GM23338 (cell line): Measurements from ENCODE around the gene GMPPB. TPM values are rescaled to one million over a fixed set of nuclear protein-coding genes. Genes with fewer than 3 reads are reported as not detected.
A peak's percentile ranks its signal among the peaks of the same experiment; 100 is the strongest.

Experiments used
- ATAC-seq: fragments of 200-7000 bp; cut with Tn5 transposase; 3 replicates; pipeline ENCODE4 v1.9.1; 2020
- DNase-seq: peaks from one replicate; pipeline ENCODE4 v3.0.0-alpha.2; 2015; ENCODE audit warnings: low spot score
- H2AFZ ChIP-seq: fragments of 200-600 bp; sonication (generic); 2 replicates; pipeline ENCODE4 v1.8.0; 2016; ENCODE audit warnings: antibody characterized with exemption, mild to moderate bottlenecking, moderate library complexity
- H3F3A ChIP-seq: fragments of 200-600 bp; sonication (generic); replicated peaks from 2 replicates; pipeline ENCODE4 v1.8.0; 2017; ENCODE audit warnings: antibody characterized with exemption, mixed run types, low read depth
- H3K27ac ChIP-seq: fragments of 200-600 bp; sonication (generic); 2 replicates; pipeline ENCODE4 v1.6.1; 2016; ENCODE audit warnings: low read depth
- H3K27me3 ChIP-seq: fragments of 200-600 bp; sonication (generic); 2 replicates; pipeline ENCODE4 v1.8.0; 2016; ENCODE audit warnings: mild to moderate bottlenecking, mixed run types, moderate library complexity; ENCODE audit not compliant: insufficient read depth
- H3K36me3 ChIP-seq: fragments of 200-600 bp; sonication (generic); 2 replicates; pipeline ENCODE4 v1.8.0; 2016; ENCODE audit warnings: mild to moderate bottlenecking; ENCODE audit not compliant: insufficient read depth
- H3K4me1 ChIP-seq: fragments of 200-600 bp; sonication (generic); 2 replicates; pipeline ENCODE4 v1.8.0; 2016; ENCODE audit warnings: mild to moderate bottlenecking, moderate library complexity; ENCODE audit not compliant: insufficient read depth
- H3K4me2 ChIP-seq: fragments of 200-600 bp; sonication (generic); 2 replicates; pipeline ENCODE4 v1.7.1; 2017; ENCODE audit warnings: mixed run types
- H3K4me3 ChIP-seq: fragments of 200-600 bp; sonication (generic); 2 replicates; pipeline ENCODE4 v1.6.1; 2016; ENCODE audit warnings: mixed run types
- H3K79me2 ChIP-seq: fragments of 200-600 bp; sonication (generic); replicated peaks from 2 replicates; pipeline ENCODE4 v1.8.0; 2017; ENCODE audit warnings: mild to moderate bottlenecking; ENCODE audit not compliant: insufficient read depth
- H3K9me2 ChIP-seq: fragments of 200-600 bp; sonication (generic); 2 replicates; pipeline ENCODE4 v1.8.0; 2017; ENCODE audit not compliant: insufficient read depth
- H4K20me1 ChIP-seq: fragments of 200-600 bp; sonication (generic); replicated peaks from 2 replicates; pipeline ENCODE4 v1.8.0; 2017; ENCODE audit warnings: mild to moderate bottlenecking; ENCODE audit not compliant: insufficient read depth
- H3K27ac Mint-ChIP-seq: 2 replicates; pipeline ENCODE4 v1.8.0; 2020; ENCODE audit warnings: inconsistent platforms, mild to moderate bottlenecking, moderate library complexity, mixed read lengths
- H3K27me3 Mint-ChIP-seq: 3 replicates; pipeline ENCODE4 v1.8.0; 2022; ENCODE audit warnings: low read depth, mild to moderate bottlenecking, moderate library complexity, mixed read lengths, inconsistent platforms; ENCODE audit not compliant: insufficient read depth, poor library complexity
- H3K36me3 Mint-ChIP-seq: 3 replicates; pipeline ENCODE4 v1.8.0; 2021; ENCODE audit warnings: low read depth, mild to moderate bottlenecking, inconsistent platforms, moderate library complexity, mixed read lengths
- H3K4me1 Mint-ChIP-seq: 3 replicates; pipeline ENCODE4 v1.8.0; 2020; ENCODE audit warnings: mild to moderate bottlenecking, inconsistent platforms, mixed read lengths
- H3K4me3 Mint-ChIP-seq: 3 replicates; pipeline ENCODE4 v1.8.0; 2021; ENCODE audit warnings: moderate library complexity, mild to moderate bottlenecking, inconsistent platforms, mixed read lengths
- H3K9me3 Mint-ChIP-seq: 3 replicates; pipeline ENCODE4 v1.8.0; 2020; ENCODE audit warnings: moderate library complexity, mild to moderate bottlenecking, inconsistent platforms, mixed read lengths
- CREB1 ChIP-seq: fragments of 250-450 bp; sonication (Bioruptor Pico); IDR thresholded peaks from 2 replicates; pipeline ENCODE4 v1.5.0; 2020; ENCODE audit warnings: low read depth, mild to moderate bottlenecking, moderate library complexity
- EZH2 ChIP-seq: fragments of 200-600 bp; sonication (generic); IDR thresholded peaks from one replicate; pipeline ENCODE4 v1.8.0; 2017; ENCODE audit warnings: antibody characterized with exemption, mild to moderate bottlenecking, low read depth; ENCODE audit not compliant: unreplicated experiment
- JUNB ChIP-seq: IDR thresholded peaks from one replicate; pipeline ENCODE4 v1.6.1; 2016; ENCODE audit warnings: antibody characterized with exemption; ENCODE audit not compliant: unreplicated experiment
- POLR2AphosphoS5 ChIP-seq: IDR thresholded peaks from 2 replicates; pipeline ENCODE4 v1.6.1; 2016; ENCODE audit warnings: antibody characterized with exemption, low read depth
- STAT1 ChIP-seq: IDR thresholded peaks from one replicate; pipeline ENCODE4 v1.6.1; 2016; ENCODE audit warnings: antibody characterized with exemption; ENCODE audit not compliant: unreplicated experiment
- polyA plus RNA-seq: library from polyadenylated mRNA; unstranded; fragments of >200 nt; fragmentation: Nextera tagmentation; extraction: Ambion mirVana; gene quantifications from 2 replicates; pipeline ENCODE4 v1.2.1, GENCODE V29; 2016
- total RNA-seq: library from RNA; depleted of rRNA; stranded (reverse); fragments of >200 nt; shearing (Covaris generic); gene quantifications from 2 replicates; pipeline ENCODE4 v1.2.3, GENCODE V29; 2014
- TF ChIP-seq, protein P1 (sequence below): IDR thresholded peaks from one replicate; pipeline ENCODE4 v1.6.1; 2018; ENCODE audit warnings: antibody characterized with exemption; ENCODE audit not compliant: unreplicated experiment
- TF ChIP-seq, protein P2 (sequence below), 2 experiments: fragments of 200-600 bp in 1 of 2; sonication (generic) in 1 of 2; conservative IDR thresholded peaks; 2 replicates each; pipeline versions ENCODE4 v1.5.1 to v1.6.1; 2016 to 2017; ENCODE audit warnings: antibody characterized with exemption in 2 of 2, low read depth in 2 of 2, mild to moderate bottlenecking in 2 of 2, moderate library complexity in 1 of 2

Gene GMPPB
- total and polyA plus RNA-seq, 2 experiments from 2014 or later = 10.2 to 36.1 TPM

DNA sequence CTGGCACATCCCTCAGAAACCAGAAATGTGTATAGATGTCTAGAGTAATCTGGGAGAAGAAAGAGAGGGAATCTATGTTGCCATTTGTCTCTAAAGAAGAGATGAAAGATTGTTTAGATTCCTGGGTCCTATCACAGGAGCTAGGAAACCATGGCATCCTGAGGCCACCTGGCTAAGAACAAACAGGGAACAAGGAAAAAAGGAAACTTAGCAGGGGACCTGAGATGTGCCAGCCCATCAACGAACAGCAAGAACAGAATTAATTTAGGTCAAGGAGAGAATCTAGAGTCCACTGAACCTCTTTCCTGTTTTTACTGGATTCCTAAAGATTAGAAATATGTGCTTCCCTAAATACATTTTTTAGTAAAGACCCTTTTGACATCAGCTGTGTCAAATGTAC lies 32.3 kb upstream of the GMPPB start (continued):
- TF ChIP-seq, protein P1, sequence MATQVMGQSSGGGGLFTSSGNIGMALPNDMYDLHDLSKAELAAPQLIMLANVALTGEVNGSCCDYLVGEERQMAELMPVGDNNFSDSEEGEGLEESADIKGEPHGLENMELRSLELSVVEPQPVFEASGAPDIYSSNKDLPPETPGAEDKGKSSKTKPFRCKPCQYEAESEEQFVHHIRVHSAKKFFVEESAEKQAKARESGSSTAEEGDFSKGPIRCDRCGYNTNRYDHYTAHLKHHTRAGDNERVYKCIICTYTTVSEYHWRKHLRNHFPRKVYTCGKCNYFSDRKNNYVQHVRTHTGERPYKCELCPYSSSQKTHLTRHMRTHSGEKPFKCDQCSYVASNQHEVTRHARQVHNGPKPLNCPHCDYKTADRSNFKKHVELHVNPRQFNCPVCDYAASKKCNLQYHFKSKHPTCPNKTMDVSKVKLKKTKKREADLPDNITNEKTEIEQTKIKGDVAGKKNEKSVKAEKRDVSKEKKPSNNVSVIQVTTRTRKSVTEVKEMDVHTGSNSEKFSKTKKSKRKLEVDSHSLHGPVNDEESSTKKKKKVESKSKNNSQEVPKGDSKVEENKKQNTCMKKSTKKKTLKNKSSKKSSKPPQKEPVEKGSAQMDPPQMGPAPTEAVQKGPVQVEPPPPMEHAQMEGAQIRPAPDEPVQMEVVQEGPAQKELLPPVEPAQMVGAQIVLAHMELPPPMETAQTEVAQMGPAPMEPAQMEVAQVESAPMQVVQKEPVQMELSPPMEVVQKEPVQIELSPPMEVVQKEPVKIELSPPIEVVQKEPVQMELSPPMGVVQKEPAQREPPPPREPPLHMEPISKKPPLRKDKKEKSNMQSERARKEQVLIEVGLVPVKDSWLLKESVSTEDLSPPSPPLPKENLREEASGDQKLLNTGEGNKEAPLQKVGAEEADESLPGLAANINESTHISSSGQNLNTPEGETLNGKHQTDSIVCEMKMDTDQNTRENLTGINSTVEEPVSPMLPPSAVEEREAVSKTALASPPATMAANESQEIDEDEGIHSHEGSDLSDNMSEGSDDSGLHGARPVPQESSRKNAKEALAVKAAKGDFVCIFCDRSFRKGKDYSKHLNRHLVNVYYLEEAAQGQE = no peak
- TF ChIP-seq EZH2 = no peak

DNA sequence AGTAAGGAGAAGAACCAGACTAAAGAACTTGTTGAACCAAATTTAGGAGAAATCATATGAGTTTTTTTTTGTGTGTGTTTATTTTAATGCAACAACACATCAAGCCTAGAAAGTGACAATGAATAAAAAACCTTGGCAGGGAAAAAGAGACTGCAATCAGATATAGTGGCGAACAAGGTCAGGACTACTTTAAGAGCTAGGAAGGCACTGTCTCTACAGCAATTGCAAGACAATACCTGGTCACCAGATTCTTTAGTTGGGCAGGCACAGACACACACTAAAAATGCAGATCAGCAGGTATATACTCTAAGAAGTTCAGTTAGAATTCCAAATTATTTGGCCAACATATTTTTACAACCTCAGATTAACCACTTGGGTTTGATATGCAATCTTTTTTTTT lies 30.8 kb upstream of the GMPPB start:
- Mint-ChIP-seq H3K4me3 (no peak overlapping the region), H3K36me3 (no peaks in the 10 kb centered on the region), H3K27ac (0 out of 2 replicates have a peak overlapping the region, but pooled peaks have one; percentile 26), H3K9me3 (no peaks in the 10 kb centered on the region), H3K4me1 (peaks cover 4% of the 10 kb centered on the region; the same call in 2 of the 3 replicates), H3K27me3 (no peaks in the 10 kb centered on the region)
- Histone ChIP-seq H3K27me3 (no peaks in the 10 kb centered on the region), H3K4me1 (no peaks in the 10 kb centered on the region), H3F3A (no peaks in the 10 kb centered on the region), H3K27ac (no peak overlapping the region), H3K9me2 (no peaks in the 10 kb centered on the region), H3K79me2 (peaks cover 81% of the 10 kb centered on the region), H3K4me2 (no peak overlapping the region), H3K36me3 (no peaks in the 10 kb centered on the region), H3K4me3 (no peak overlapping the region), H2AFZ (no peak overlapping the region), H4K20me1 (peaks cover 32% of the 10 kb centered on the region)
- DNase-seq (no peak), ATAC-seq (no peak)
- TF ChIP-seq JUNB = no peak
- no peak for TF ChIP-seq POLR2AphosphoS5
- no peak for TF ChIP-seq CREB1

DNA sequence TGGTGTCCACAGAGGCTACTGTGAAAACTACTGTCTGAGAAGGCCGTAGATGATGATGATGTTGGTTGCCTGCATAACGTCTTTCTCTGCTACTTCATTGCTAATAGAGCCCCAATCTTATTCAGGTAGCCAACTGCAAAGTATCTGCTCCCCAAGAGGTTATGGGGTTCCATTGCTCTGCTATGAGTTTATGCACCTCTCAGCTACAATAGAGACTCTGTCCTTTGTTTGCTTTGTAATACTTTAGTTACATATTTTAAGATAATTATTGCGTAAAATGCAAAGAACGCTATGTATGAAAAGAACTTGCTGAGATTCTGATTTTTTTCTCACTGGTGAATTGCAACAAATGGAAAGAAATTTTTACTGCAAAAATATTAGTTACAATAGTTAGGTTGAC lies 27.8 kb upstream of the GMPPB start:
- Histone ChIP-seq H3K36me3 (no peaks in the 10 kb centered on the region), H3F3A (0 out of 2 replicates have a peak, but pooled peaks cover 4% of the 10 kb centered on the region), H3K4me1 (no peaks in the 10 kb centered on the region), H3K27ac (no peak overlapping the region), H3K9me2 (no peaks in the 10 kb centered on the region), H4K20me1 (peaks cover 15% of the 10 kb centered on the region), H3K4me2 (no peak overlapping the region), H3K79me2 (peaks cover 62% of the 10 kb centered on the region), H3K4me3 (no peak overlapping the region), H3K27me3 (no peaks in the 10 kb centered on the region), H2AFZ (no peak overlapping the region)
- no peaks in the 10 kb centered on the region for H3K27me3 Mint-ChIP-seq
- 0 out of 3 replicates have a peak, but pooled peaks cover 2% of the 10 kb centered on the region for H3K36me3 Mint-ChIP-seq
- TF ChIP-seq, protein P2, sequence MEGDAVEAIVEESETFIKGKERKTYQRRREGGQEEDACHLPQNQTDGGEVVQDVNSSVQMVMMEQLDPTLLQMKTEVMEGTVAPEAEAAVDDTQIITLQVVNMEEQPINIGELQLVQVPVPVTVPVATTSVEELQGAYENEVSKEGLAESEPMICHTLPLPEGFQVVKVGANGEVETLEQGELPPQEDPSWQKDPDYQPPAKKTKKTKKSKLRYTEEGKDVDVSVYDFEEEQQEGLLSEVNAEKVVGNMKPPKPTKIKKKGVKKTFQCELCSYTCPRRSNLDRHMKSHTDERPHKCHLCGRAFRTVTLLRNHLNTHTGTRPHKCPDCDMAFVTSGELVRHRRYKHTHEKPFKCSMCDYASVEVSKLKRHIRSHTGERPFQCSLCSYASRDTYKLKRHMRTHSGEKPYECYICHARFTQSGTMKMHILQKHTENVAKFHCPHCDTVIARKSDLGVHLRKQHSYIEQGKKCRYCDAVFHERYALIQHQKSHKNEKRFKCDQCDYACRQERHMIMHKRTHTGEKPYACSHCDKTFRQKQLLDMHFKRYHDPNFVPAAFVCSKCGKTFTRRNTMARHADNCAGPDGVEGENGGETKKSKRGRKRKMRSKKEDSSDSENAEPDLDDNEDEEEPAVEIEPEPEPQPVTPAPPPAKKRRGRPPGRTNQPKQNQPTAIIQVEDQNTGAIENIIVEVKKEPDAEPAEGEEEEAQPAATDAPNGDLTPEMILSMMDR (conservative IDR thresholded peaks at IDR 0.05; ENCODE audit: low read depth in 2 of 2) = no peak
- no peak for TF ChIP-seq CREB1
- no peak for TF ChIP-seq STAT1
- no peak for TF ChIP-seq POLR2AphosphoS5
- no peak for TF ChIP-seq EZH2
- H3K4me3 Mint-ChIP-seq = no peak overlapping the region
- H3K27ac Mint-ChIP-seq = no peak overlapping the region; the same call in 1 of the 2 replicates
- ATAC-seq (no peak), DNase-seq (no peak)
- H3K9me3 Mint-ChIP-seq = no peaks in the 10 kb centered on the region
- H3K4me1 Mint-ChIP-seq = peaks cover 4% of the 10 kb centered on the region; the same call in 2 of the 3 replicates
